Astrocyte (in vitro differentiated cells and primary cell): ENCODE data around the gene C12orf56. TPM values are rescaled to one million over a fixed set of nuclear protein-coding genes. Genes with fewer than 3 reads are reported as not detected.

Experiments used
- DNase-seq: peaks from one replicate; pipeline ENCODE4 v3.0.0-alpha.2; 2010; ENCODE audit warnings: low read depth
- FAIRE-seq: peaks from 2 replicates; lab custom pipeline; 2011; peaks lifted over from hg19 to GRCh38; lab: Jason Lieb, UNC
- H2AFZ ChIP-seq: 2 replicates; pipeline ENCODE4 v1.6.0; 2012; ENCODE audit warnings: low read depth, low read length, inconsistent platforms
- H3K27ac ChIP-seq: 2 replicates; pipeline ENCODE4 v1.5.1; 2011; ENCODE audit warnings: low read depth, low read length, inconsistent platforms
- H3K27me3 ChIP-seq: 2 replicates; pipeline ENCODE4 v1.6.0; 2011; ENCODE audit warnings: low read length, inconsistent platforms; ENCODE audit not compliant: insufficient read depth
- H3K36me3 ChIP-seq: 2 replicates; pipeline ENCODE4 v1.5.1; 2011; ENCODE audit warnings: low read length, inconsistent platforms; ENCODE audit not compliant: insufficient read depth
- H3K4me1 ChIP-seq: 2 replicates; pipeline ENCODE4 v1.5.1; 2011; ENCODE audit warnings: low read length, inconsistent platforms; ENCODE audit not compliant: insufficient read depth
- H3K4me2 ChIP-seq: 2 replicates; pipeline ENCODE4 v1.6.0; 2012; ENCODE audit warnings: low read length, inconsistent platforms
- H3K4me3 ChIP-seq: 2 replicates; pipeline ENCODE4 v1.5.1; 2011; ENCODE audit warnings: low read depth, mild to moderate bottlenecking, low read length, inconsistent platforms; ENCODE audit not compliant: insufficient read depth
- H3K79me2 ChIP-seq: 2 replicates; pipeline ENCODE4 v1.6.0; 2012; ENCODE audit warnings: mild to moderate bottlenecking, low read length, inconsistent platforms; ENCODE audit not compliant: insufficient read depth
- H3K9ac ChIP-seq: 2 replicates; pipeline ENCODE4 v1.6.0; 2012; ENCODE audit warnings: mild to moderate bottlenecking, low read length, inconsistent platforms
- H3K9me3 ChIP-seq: 2 replicates; pipeline ENCODE4 v1.5.1; 2012; ENCODE audit warnings: low read depth, mild to moderate bottlenecking, low read length, inconsistent platforms; ENCODE audit not compliant: insufficient read depth
- H4K20me1 ChIP-seq: 2 replicates; pipeline ENCODE4 v1.6.0; 2012; ENCODE audit warnings: low read length, inconsistent platforms; ENCODE audit not compliant: insufficient read depth
- H3K27ac Mint-ChIP-seq: one replicate; pipeline ENCODE4 v1.8.0; 2021; ENCODE audit warnings: mild to moderate bottlenecking, mixed read lengths; ENCODE audit not compliant: unreplicated experiment
- H3K27me3 Mint-ChIP-seq: one replicate; pipeline ENCODE4 v1.8.0; 2021; ENCODE audit warnings: low read depth, mixed read lengths; ENCODE audit not compliant: unreplicated experiment
- H3K36me3 Mint-ChIP-seq: one replicate; pipeline ENCODE4 v1.8.0; 2021; ENCODE audit warnings: low read depth, mixed read lengths; ENCODE audit not compliant: unreplicated experiment
- H3K4me1 Mint-ChIP-seq: one replicate; pipeline ENCODE4 v1.8.0; 2021; ENCODE audit warnings: low read depth, mixed read lengths; ENCODE audit not compliant: unreplicated experiment
- H3K4me3 Mint-ChIP-seq: one replicate; pipeline ENCODE4 v1.8.0; 2021; ENCODE audit warnings: mild to moderate bottlenecking, moderate library complexity, mixed read lengths; ENCODE audit not compliant: unreplicated experiment
- H3K9me3 Mint-ChIP-seq: one replicate; pipeline ENCODE4 v1.8.0; 2021; ENCODE audit warnings: mild to moderate bottlenecking, mixed read lengths; ENCODE audit not compliant: unreplicated experiment
- CTCF ChIP-seq: IDR thresholded peaks from 2 replicates; pipeline ENCODE4 v1.5.1; 2011; ENCODE audit warnings: low read depth, mild to moderate bottlenecking, inconsistent platforms, low read length, moderate library complexity; ENCODE audit not compliant: insufficient read depth
- EZH2 ChIP-seq: IDR thresholded peaks from 2 replicates; pipeline ENCODE4 v1.6.1; 2012; ENCODE audit warnings: mild to moderate bottlenecking, low read length, inconsistent platforms; ENCODE audit not compliant: insufficient read depth
- total RNA-seq: library from RNA; stranded (reverse); gene quantifications from 2 replicates; pipeline ENCODE4 v1.2.1, GENCODE V29; 2021

The C12orf56 gene
- total RNA-seq, 1 donor from 2014 or later, result not detected

DNA sequence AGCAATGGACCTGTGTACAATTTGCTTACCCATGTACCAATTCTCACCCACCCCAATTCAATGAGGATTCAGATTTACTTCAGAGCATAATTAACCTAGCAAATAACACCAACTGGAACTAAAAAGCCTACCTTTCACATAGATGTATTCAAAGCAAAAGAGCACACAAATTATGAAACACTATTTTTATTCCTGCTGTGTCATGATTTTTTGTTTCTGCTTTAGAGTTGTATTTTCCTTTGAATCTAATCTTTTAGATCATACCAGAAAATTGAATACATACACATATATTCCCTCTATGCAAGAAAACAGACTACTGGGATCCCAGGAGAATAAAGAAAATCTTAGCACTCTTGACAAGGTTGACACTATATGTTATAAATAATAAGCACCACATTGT, 174.3 kb downstream of the C12orf56 start:
- H3K27ac ChIP-seq, result no peak overlapping the region
- DNase-seq, result no peak
- H3K9me3 Mint-ChIP-seq, result peaks cover 1% of the 10 kb centered on the region

More for the DNA sequence above, 174.3 kb downstream of the C12orf56 start:
- Histone ChIP-seq H3K9me3 (no peaks in the 10 kb centered on the region), H3K36me3 (no peaks in the 10 kb centered on the region), H3K4me3 (no peak overlapping the region), H3K27me3 (no peaks in the 10 kb centered on the region), H3K79me2 (no peaks in the 10 kb centered on the region), H2AFZ (no peak overlapping the region), H3K4me2 (no peak overlapping the region), H4K20me1 (no peaks in the 10 kb centered on the region), H3K9ac (no peak overlapping the region), H3K4me1 (no peaks in the 10 kb centered on the region)
- H3K27me3 Mint-ChIP-seq, result no peaks in the 10 kb centered on the region
- no peak for FAIRE-seq
- no peak overlapping the region for H3K4me3 Mint-ChIP-seq
- peaks cover 4% of the 10 kb centered on the region for H3K36me3 Mint-ChIP-seq
- no peak overlapping the region for H3K27ac Mint-ChIP-seq
- H3K4me1 Mint-ChIP-seq, result peaks cover 13% of the 10 kb centered on the region
- TF ChIP-seq CTCF (no peak), EZH2 (no peak)

Other genes starting within 250 kb of the C12orf56 start
- 3.8 and 4.1 TPM in 2 replicates for gene KICS2, start 168.5 kb downstream of the C12orf56 start, total RNA-seq
- gene XPOT, start 13.6 kb upstream of the C12orf56 start, total RNA-seq, result 142 and 144 TPM in 2 replicates
- gene TBK1, start 61.4 kb upstream of the C12orf56 start, total RNA-seq, result 19.1 and 23.7 TPM in 2 replicates
- 16.4 and 18.3 TPM in 2 replicates for gene RASSF3, start 219.7 kb upstream of the C12orf56 start, total RNA-seq